RWPE1 (cell line): ENCODE results near the gene STK4.
A peak's percentile ranks its signal among the peaks of the same experiment; 100 is the strongest.
"Not testable (repeated sequence)": the region's sequence is repeated elsewhere in the genome, so short reads cannot be mapped to it uniquely, and the experiment has no call there.

Experiments
- CTCF ChIA-PET: fragments of 350-600 bp; sonication (Branson Sonifier 250); formaldehyde crosslinking; extraction: SDS; loops from one replicate; lab custom pipeline; 2021; lab: Yijun Ruan, JAX
- POLR2A ChIA-PET: fragments of 400-600 bp; formaldehyde crosslinking; extraction: SDS; loops from one replicate; lab custom pipeline; 2020; ENCODE audit warnings: antibody characterized with exemption; ENCODE audit not compliant: low non-redundant PET; lab: Yijun Ruan, JAX
- DNase-seq: peaks from one replicate; pipeline ENCODE4 v3.0.0; 2012; ENCODE audit warnings: low spot score
- H3K27ac ChIP-seq: fragments of 450-650 bp; 2 replicates; pipeline ENCODE4 v1.5.1; 2017
- TF ChIP-seq, protein P1 (sequence below): fragments of 450-650 bp; conservative IDR thresholded peaks from 2 replicates; pipeline ENCODE4 v1.5.1; 2017; ENCODE audit warnings: low read depth, mild to moderate bottlenecking

The STK4 gene

DNA sequence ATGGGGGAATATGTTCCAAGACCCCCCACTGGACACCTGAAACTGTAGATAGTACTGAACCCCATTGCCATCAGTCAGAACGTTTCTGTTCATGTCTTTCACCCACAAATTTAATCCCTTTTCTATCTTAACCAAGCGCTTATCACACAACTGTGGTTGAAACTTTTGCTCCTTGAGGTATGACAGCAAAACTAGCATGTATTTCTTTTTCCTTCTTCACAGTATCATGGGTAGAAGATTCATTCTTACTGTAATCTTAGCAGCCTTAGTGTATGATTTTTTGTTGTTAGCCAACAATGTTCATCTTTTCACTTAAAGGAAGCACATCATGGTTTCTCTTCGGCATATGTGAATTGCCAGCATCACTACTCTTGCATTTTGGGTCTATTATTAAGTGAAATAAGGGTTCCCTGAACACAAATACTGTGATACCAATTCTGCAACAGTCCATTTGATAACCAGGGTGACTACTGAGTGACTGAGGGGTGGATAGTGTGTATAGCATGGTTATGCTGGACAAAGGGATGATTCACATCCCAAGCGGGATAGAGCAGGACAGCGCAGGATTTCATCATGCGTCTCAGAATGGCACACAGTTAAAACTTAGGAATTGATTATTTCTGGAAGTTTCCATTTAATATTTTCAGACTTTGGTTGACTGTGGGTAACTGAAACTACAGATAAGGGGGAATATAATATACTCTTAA, 92.9 kb downstream of the STK4 start:
- POLR2A ChIA-PET = no interaction called here

GRCh38 chr20:45060294-45060693, 94.0 kb downstream of the STK4 start:
- POLR2A ChIA-PET = no interaction called here

More for the DNA sequence above, 92.9 kb downstream of the STK4 start:
- DNase-seq = peak; percentile 89
- CTCF ChIA-PET = interaction anchor here (0.6 to 1.3 kb wide), 3 partner anchors 12 to 72 kb away, joined by 3 to 7 read pairs (median 4); no protein-coding TSS in a partner anchor
- TF ChIP-seq, protein P1, sequence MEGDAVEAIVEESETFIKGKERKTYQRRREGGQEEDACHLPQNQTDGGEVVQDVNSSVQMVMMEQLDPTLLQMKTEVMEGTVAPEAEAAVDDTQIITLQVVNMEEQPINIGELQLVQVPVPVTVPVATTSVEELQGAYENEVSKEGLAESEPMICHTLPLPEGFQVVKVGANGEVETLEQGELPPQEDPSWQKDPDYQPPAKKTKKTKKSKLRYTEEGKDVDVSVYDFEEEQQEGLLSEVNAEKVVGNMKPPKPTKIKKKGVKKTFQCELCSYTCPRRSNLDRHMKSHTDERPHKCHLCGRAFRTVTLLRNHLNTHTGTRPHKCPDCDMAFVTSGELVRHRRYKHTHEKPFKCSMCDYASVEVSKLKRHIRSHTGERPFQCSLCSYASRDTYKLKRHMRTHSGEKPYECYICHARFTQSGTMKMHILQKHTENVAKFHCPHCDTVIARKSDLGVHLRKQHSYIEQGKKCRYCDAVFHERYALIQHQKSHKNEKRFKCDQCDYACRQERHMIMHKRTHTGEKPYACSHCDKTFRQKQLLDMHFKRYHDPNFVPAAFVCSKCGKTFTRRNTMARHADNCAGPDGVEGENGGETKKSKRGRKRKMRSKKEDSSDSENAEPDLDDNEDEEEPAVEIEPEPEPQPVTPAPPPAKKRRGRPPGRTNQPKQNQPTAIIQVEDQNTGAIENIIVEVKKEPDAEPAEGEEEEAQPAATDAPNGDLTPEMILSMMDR = no peak
- no peak overlapping the region for H3K27ac ChIP-seq

GRCh38 chr20:45061244-45061643, 94.9 kb downstream of the STK4 start:
- ChIA-PET POLR2A (no interaction called here), CTCF (interaction anchor here (0.8 kb wide), 1 partner anchor 35 kb away, joined by 3 read pairs; no protein-coding TSS in a partner anchor)
- peak; percentile 98 for DNase-seq
- TF ChIP-seq, protein P1 = no peak
- no peak overlapping the region for H3K27ac ChIP-seq

More at GRCh38 chr20:45060294-45060693, 94.0 kb downstream of the STK4 start:
- no peak overlapping the region for H3K27ac ChIP-seq
- TF ChIP-seq, protein P1 = no peak
- DNase-seq = no peak
- CTCF ChIA-PET = interaction anchor here (0.6 to 1.3 kb wide), 4 partner anchors 16 to 71 kb away, joined by 3 to 7 read pairs (median 4); no protein-coding TSS in a partner anchor

DNA sequence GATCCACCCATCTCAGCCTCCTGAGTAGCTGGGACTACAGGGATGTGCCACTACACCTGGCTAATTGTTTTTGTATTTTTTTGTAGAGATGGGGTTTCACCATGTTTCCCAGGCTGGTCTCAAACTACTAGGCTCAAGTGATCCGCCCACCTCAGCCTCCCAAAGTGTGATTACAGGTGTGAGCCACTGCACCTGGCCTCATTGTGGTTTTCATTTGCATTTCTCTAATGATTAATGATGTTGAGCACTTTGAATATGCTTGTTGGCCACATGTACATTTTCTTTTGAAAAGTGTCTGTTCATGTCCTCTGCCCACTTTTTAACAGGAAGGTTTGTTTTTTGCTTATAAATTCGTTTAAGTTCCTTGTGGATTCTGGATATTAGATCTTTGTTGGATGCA, 96.8 kb downstream of the STK4 start:
- CTCF ChIA-PET, DNase-seq: not testable (repeated sequence)
- H3K27ac ChIP-seq = peak overlapping the region; percentile 37
- POLR2A ChIA-PET = interaction anchor here (0.7 kb wide), 1 partner anchor 66 kb away, joined by 3 read pairs; no protein-coding TSS in a partner anchor

GRCh38 chr20:45064812-45065211, 98.5 kb downstream of the STK4 start:
- TF ChIP-seq, protein P1 = no peak
- H3K27ac ChIP-seq = no peak overlapping the region
- POLR2A ChIA-PET = no interaction called here
- DNase-seq = no peak
- CTCF ChIA-PET = no interaction called here

- ChIA-PET CTCF (interaction anchor here (0.6 to 2.1 kb wide), 4 partner anchors 20 to 309 kb away, joined by 3 to 13 read pairs (median 4); no protein-coding TSS in a partner anchor), POLR2A (no interaction called here)
- no peak overlapping the region for H3K27ac ChIP-seq
- TF ChIP-seq, protein P1 = no peak
- no peak for DNase-seq
Measured at GRCh38 chr20:45066372-45066771, 100.1 kb downstream of the STK4 start.

GRCh38 chr20:45067087-45067486, 100.8 kb downstream of the STK4 start:
- CTCF ChIA-PET = interaction anchor here (0.6 to 2.1 kb wide), 6 partner anchors 9 to 309 kb away, joined by 3 to 13 read pairs (median 4); no protein-coding TSS in a partner anchor
- POLR2A ChIA-PET = no interaction called here
- TF ChIP-seq, protein P1 = no peak
- H3K27ac ChIP-seq = no peak overlapping the region
- no peak for DNase-seq
